GM19351 (cell line): ENCODE results near the gene CTXN3.

Experiments
- ATAC-seq: cut with Tn5 transposase; IDR thresholded peaks from one replicate; pipeline ENCODE4 v1.9.1; 2021; ENCODE audit warnings: mild to moderate bottlenecking, moderate library complexity; ENCODE audit not compliant: unreplicated experiment

The CTXN3 gene

DNA sequence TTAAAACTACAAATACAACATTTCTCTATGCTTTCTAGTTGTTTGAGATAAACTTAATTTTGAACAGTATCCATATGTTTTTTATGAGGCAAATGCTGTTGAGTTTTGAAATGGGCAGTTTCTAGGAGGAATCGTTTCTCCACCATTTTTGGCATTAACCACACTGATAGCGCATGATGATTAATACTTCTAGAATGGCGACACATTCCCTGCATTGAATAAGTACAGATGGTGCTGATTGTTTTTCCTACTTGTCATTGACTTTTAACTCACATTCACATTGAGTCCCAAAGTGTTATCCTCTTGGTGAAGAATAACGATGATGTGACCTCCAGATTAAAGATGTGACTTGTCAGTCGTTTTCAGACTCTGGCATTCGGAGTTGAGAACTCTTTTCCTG, 47.8 kb downstream of the CTXN3 start:
- no peak for ATAC-seq

DNA sequence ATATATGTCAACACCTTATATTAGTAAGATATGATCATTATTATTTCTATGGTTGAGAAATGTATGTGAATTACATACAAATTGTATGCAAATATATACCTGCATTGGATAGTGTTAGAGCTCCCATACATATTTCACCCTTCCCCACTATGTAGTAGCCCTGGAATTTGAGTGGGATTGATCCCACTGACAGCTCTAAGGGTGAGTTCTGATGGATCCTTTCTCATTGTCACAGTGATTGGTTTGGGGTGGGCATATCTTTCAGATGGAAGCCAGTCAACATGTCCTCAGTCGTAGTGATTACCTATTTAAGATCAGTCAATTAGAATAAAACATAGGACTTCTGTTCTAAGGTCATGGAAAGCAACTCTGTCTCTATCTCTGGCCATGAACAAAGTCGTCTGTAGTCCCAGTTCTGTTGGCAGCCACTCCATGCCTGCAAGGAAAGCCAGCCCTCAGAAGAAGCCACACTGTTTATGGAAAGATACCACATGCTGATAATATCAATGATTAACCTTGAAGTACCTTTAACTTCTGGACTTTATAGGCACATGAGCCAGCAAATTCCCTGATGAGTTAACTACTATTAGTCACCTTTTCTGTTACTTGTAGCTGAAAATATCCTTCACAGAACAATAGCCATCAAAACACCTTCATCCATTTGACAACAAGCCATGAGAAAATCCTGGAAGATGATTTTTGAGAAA, 49.2 kb downstream of the CTXN3 start:
- ATAC-seq = no peak

DNA sequence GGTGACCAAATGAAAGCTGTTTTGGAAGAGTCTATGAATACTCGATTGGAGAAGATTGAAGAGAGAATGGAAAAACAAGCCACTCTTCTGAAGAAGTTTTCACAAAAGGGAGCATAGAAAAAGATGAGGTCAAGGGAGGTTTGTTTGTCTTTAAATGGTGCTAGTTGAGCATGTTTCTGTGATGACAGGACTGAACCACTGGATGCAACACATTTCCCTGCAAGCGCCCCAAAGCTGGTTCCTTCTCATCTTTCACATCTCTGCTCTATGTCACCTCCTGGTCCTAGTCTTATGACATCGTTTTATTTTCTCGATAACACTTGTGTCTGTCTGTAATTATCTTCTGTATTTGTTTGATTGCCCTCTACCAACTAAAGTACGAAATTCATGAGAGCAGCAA, 50.5 kb downstream of the CTXN3 start:
- no peak for ATAC-seq

GRCh38 chr5:127700237-127700766, 51.4 kb downstream of the CTXN3 start:
- no peak for ATAC-seq

- no peak for ATAC-seq
These were observed 53.6 kb downstream of the CTXN3 start for GRCh38 chr5:127702434-127702833.

DNA sequence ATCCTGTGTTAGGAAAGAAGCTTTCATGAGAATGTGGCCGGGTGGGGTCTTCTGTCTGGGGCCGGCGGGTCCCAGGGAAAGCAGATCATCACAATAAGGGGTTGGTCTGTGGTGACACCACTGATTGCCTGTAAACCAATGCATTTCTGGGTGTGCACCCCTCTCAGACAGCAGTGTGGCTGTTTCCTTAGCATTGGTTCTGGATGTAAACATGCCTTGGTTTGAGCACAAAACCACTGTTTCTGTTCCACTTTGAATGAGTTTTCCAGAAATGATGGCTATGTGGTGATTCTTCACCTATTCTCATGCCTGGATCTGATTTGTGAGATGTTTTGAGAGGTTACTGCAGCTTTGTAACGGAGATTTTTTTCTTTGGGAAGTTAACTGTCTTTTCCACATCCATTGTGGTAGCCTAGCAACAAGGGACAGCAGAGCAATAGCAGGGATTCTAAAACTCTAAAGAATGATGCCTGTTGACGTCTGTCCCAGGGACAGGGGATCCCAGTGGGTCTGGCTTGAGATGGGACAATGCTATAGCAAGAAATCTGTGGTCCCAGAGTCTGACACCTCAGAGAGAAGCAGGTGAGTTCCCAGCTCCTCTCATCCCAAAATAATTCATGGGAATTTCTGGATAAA, 54.2 kb downstream of the CTXN3 start, which contains the start of gene CCDC192:
CCDC192 (plus strand) TSS at position 466 of the 636 bp plus-strand sequence; CDS start at position 521, 55 bp downstream.
- ATAC-seq = no peak

DNA sequence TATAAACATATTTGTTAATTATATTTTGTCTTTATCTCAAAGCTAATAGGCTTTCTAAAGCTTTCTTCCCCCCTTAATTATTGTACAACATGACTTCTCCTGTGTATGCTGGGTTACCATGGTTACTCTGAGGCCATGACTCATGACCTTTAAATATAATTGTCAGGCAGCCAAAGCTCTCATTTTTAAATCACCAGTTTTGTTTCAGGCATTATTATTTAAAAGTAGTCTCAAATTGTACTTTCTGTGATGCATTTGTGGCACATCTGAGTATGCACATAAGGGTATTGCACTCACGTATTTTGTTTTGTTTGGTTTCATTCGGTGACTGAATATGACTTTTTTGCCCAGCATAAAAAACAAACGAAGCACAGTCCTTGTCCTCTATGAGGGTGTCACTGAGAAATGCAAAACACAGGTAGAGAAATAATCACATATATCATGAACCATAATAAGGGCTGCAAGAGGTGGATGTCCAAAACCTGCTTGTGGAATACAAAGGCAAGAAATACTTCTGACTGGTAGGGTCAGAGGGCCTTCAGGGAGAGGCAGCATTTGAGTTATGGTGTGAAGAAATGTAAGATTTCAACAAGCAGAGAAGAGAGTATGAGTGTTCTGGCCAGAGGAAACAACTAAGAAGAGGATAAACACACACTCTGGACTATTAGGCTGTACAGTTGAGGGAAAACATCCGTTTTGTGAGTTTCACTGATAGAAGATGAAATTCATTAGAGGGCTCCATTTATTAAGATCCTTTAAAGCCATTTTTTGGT, 56.4 kb downstream of the CTXN3 start:
- no peak for ATAC-seq

DNA sequence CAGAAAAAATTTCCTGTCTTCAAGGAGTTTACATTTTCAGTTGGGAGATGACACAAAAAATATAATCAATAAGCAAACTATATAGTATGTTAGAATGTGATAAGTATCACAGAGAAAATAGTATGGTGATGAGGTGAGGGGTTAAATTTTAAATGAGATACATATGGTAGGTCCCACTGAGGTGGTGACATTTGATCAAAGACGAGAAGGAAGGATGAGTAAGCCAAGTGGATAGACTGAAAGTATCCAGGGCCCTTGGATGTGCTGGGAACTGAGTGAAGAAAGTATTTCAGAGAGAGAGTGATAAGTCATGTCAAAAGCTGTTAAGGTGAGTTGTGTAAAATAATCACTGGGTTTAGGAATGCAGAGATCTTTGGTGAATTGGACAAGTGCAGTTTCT, 57.8 kb downstream of the CTXN3 start:
- ATAC-seq = no peak

DNA sequence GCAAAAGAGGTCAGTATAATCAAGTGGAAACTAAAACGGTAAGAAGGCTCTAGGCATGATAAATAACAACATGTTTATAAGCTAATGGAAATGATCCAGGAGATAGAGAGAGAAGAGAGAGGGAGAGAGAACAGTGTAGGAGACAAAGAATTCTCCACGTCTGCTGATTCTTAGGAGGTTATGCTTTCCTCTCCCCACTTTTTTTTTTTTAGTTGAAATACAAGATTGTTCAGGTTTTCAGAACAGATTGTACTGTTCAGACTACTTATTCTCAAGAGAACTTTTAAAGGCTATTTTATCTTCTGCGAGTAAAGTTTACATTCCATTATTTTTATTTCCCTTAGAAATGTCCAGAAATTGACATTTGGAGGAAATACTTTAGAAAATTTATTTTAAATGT, 58.3 kb downstream of the CTXN3 start:
- no peak for ATAC-seq
